ENCODE results near the gene TP53RK.

Gene TP53RK

GRCh38 chr20:46723039-46723438, 33.8 kb upstream of the TP53RK start:
- Mint-ChIP-seq H3K4me3 (no peak overlapping the region), H3K36me3 (ENCODE audit: low read depth) (peaks cover 31% of the 10 kb centered on the region), H3K9me3 (peaks cover 12% of the 10 kb centered on the region), H3K4me1 (no peaks in the 10 kb centered on the region), H3K27me3 (ENCODE audit: low read depth) (no peaks in the 10 kb centered on the region), H3K27ac (no peak overlapping the region)
- TF ChIP-seq, protein P1, sequence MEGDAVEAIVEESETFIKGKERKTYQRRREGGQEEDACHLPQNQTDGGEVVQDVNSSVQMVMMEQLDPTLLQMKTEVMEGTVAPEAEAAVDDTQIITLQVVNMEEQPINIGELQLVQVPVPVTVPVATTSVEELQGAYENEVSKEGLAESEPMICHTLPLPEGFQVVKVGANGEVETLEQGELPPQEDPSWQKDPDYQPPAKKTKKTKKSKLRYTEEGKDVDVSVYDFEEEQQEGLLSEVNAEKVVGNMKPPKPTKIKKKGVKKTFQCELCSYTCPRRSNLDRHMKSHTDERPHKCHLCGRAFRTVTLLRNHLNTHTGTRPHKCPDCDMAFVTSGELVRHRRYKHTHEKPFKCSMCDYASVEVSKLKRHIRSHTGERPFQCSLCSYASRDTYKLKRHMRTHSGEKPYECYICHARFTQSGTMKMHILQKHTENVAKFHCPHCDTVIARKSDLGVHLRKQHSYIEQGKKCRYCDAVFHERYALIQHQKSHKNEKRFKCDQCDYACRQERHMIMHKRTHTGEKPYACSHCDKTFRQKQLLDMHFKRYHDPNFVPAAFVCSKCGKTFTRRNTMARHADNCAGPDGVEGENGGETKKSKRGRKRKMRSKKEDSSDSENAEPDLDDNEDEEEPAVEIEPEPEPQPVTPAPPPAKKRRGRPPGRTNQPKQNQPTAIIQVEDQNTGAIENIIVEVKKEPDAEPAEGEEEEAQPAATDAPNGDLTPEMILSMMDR (IDR thresholded peaks at IDR 0.05; ENCODE audit: unreplicated experiment in 3 of 3): no peak

- no peaks in the 10 kb centered on the region for H3K4me1 Mint-ChIP-seq
- TF ChIP-seq, protein P1 (IDR thresholded peaks at IDR 0.05; ENCODE audit: unreplicated experiment in 3 of 3): no peak
- H3K4me3 Mint-ChIP-seq: no peak overlapping the region
- H3K27me3 Mint-ChIP-seq (ENCODE audit: low read depth): no peaks in the 10 kb centered on the region
- peaks cover 31% of the 10 kb centered on the region for H3K36me3 Mint-ChIP-seq (ENCODE audit: low read depth)
- H3K9me3 Mint-ChIP-seq: peaks cover 12% of the 10 kb centered on the region
- H3K27ac Mint-ChIP-seq: no peak overlapping the region
These were observed 33.2 kb upstream of the TP53RK start for GRCh38 chr20:46722450-46722849.

GRCh38 chr20:46721476-46721875, 32.2 kb upstream of the TP53RK start:
- Mint-ChIP-seq H3K36me3 (ENCODE audit: low read depth) (peaks cover 25% of the 10 kb centered on the region), H3K27me3 (ENCODE audit: low read depth) (no peaks in the 10 kb centered on the region), H3K4me3 (no peak overlapping the region), H3K4me1 (no peaks in the 10 kb centered on the region), H3K27ac (no peak overlapping the region), H3K9me3 (peaks cover 12% of the 10 kb centered on the region)
- TF ChIP-seq, protein P1 (IDR thresholded peaks at IDR 0.05; ENCODE audit: unreplicated experiment in 3 of 3): no peak

GRCh38 chr20:46720776-46721425, 31.7 kb upstream of the TP53RK start:
- peaks cover 12% of the 10 kb centered on the region for H3K9me3 Mint-ChIP-seq
- TF ChIP-seq, protein P1 (IDR thresholded peaks at IDR 0.05; ENCODE audit: unreplicated experiment in 3 of 3): no peak
- no peak overlapping the region for H3K4me3 Mint-ChIP-seq
- no peak overlapping the region for H3K27ac Mint-ChIP-seq
- peaks cover 22% of the 10 kb centered on the region for H3K36me3 Mint-ChIP-seq (ENCODE audit: low read depth)
- H3K4me1 Mint-ChIP-seq: no peaks in the 10 kb centered on the region
- H3K27me3 Mint-ChIP-seq (ENCODE audit: low read depth): no peaks in the 10 kb centered on the region

GRCh38 chr20:46720019-46720418, 30.8 kb upstream of the TP53RK start:
- H3K4me3 Mint-ChIP-seq: no peak overlapping the region
- no peak overlapping the region for H3K27ac Mint-ChIP-seq
- H3K9me3 Mint-ChIP-seq: peaks cover 12% of the 10 kb centered on the region
- H3K27me3 Mint-ChIP-seq (ENCODE audit: low read depth): no peaks in the 10 kb centered on the region
- peaks cover 22% of the 10 kb centered on the region for H3K36me3 Mint-ChIP-seq (ENCODE audit: low read depth)
- TF ChIP-seq, protein P1 (IDR thresholded peaks at IDR 0.05; ENCODE audit: unreplicated experiment in 3 of 3): no peak
- peaks cover 6% of the 10 kb centered on the region for H3K4me1 Mint-ChIP-seq
